Endothelial cell (in vitro differentiated cells): Measurements from ENCODE around the gene CORO6. TPM values are rescaled to one million over a fixed set of nuclear protein-coding genes. Genes with fewer than 3 reads are reported as not detected.

Experiments used
- DNase-seq: peaks from one replicate; pipeline ENCODE4 v3.0.0; 2021; ENCODE audit warnings: low spot score
- H3K27ac Mint-ChIP-seq: one replicate; pipeline ENCODE4 v1.8.0; 2021; ENCODE audit warnings: mixed read lengths, inconsistent platforms; ENCODE audit not compliant: unreplicated experiment
- H3K27me3 Mint-ChIP-seq: one replicate; pipeline ENCODE4 v1.8.0; 2021; ENCODE audit warnings: mild to moderate bottlenecking, moderate library complexity, mixed read lengths, inconsistent platforms; ENCODE audit not compliant: unreplicated experiment
- H3K36me3 Mint-ChIP-seq: one replicate; pipeline ENCODE4 v1.8.0; 2021; ENCODE audit warnings: mild to moderate bottlenecking, low read depth, mixed read lengths, inconsistent platforms; ENCODE audit not compliant: unreplicated experiment
- H3K4me1 Mint-ChIP-seq: one replicate; pipeline ENCODE4 v1.8.0; 2021; ENCODE audit warnings: mild to moderate bottlenecking, mixed read lengths, inconsistent platforms; ENCODE audit not compliant: unreplicated experiment
- H3K4me3 Mint-ChIP-seq: one replicate; pipeline ENCODE4 v1.8.0; 2021; ENCODE audit warnings: mild to moderate bottlenecking, mixed read lengths, inconsistent platforms; ENCODE audit not compliant: unreplicated experiment
- H3K9me3 Mint-ChIP-seq: one replicate; pipeline ENCODE4 v1.8.0; 2021; ENCODE audit warnings: mixed read lengths, inconsistent platforms; ENCODE audit not compliant: unreplicated experiment
- CTCF ChIP-seq: fragments of 200-600 bp; sonication (generic); IDR thresholded peaks from one replicate; pipeline ENCODE4 v1.5.0; 2021; ENCODE audit warnings: antibody characterized with exemption; ENCODE audit not compliant: unreplicated experiment
- total RNA-seq: library from RNA; stranded (reverse); fragmentation: NEBNext Ultra II Directional; extraction: Animal tissue kit (Norgen Biotek cat#: 25700); gene quantifications from one replicate; pipeline ENCODE4 v1.2.1, GENCODE V29; 2021; ENCODE audit not compliant: unreplicated experiment

CORO6 gene
- total RNA-seq, 1 donor from 2014 or later, result 13.0 TPM

GRCh38 chr17:29640981-29641642, 18.4 kb upstream of the CORO6 start:
- Mint-ChIP-seq H3K4me1 (peaks cover 58% of the 10 kb centered on the region), H3K27ac (peak overlapping the region; percentile 91), H3K4me3 (no peak overlapping the region), H3K9me3 (no peaks in the 10 kb centered on the region), H3K27me3 (peaks cover 7% of the 10 kb centered on the region), H3K36me3 (peaks cover 13% of the 10 kb centered on the region)
- TF ChIP-seq CTCF, result no peak
- DNase-seq, result no peak

- no peaks in the 10 kb centered on the region for H3K9me3 Mint-ChIP-seq
- no peak for TF ChIP-seq CTCF
- H3K27me3 Mint-ChIP-seq, result peaks cover 7% of the 10 kb centered on the region
- DNase-seq, result no peak
- H3K36me3 Mint-ChIP-seq, result peaks cover 20% of the 10 kb centered on the region
- peak overlapping the region; percentile 91 for H3K27ac Mint-ChIP-seq
- H3K4me1 Mint-ChIP-seq, result peaks cover 59% of the 10 kb centered on the region
- peak overlapping the region; percentile 3 for H3K4me3 Mint-ChIP-seq
These were observed 17.7 kb upstream of the CORO6 start for GRCh38 chr17:29640413-29640812.

- TF ChIP-seq CTCF, result no peak
- Mint-ChIP-seq H3K36me3 (peaks cover 57% of the 10 kb centered on the region), H3K9me3 (no peaks in the 10 kb centered on the region), H3K27ac (peak overlapping the region; percentile 38), H3K27me3 (peaks cover 3% of the 10 kb centered on the region), H3K4me3 (no peak overlapping the region), H3K4me1 (peaks cover 25% of the 10 kb centered on the region)
- no peak for DNase-seq
These were observed 11.2 kb upstream of the CORO6 start for GRCh38 chr17:29633886-29634285.

- H3K27ac Mint-ChIP-seq, result peak overlapping the region; percentile 22
- H3K4me3 Mint-ChIP-seq, result no peak overlapping the region
- peaks cover 3% of the 10 kb centered on the region for H3K27me3 Mint-ChIP-seq
- DNase-seq, result no peak
- peaks cover 55% of the 10 kb centered on the region for H3K36me3 Mint-ChIP-seq
- H3K9me3 Mint-ChIP-seq, result no peaks in the 10 kb centered on the region
- TF ChIP-seq CTCF, result no peak
- peaks cover 8% of the 10 kb centered on the region for H3K4me1 Mint-ChIP-seq
These were observed 8.0 kb upstream of the CORO6 start for GRCh38 chr17:29630630-29631193.

- Mint-ChIP-seq H3K4me1 (peaks cover 6% of the 10 kb centered on the region), H3K36me3 (peaks cover 51% of the 10 kb centered on the region), H3K27me3 (peaks cover 3% of the 10 kb centered on the region), H3K9me3 (no peaks in the 10 kb centered on the region), H3K4me3 (no peak overlapping the region), H3K27ac (no peak overlapping the region)
- TF ChIP-seq CTCF, result no peak
- no peak for DNase-seq
These were observed 7.1 kb upstream of the CORO6 start for GRCh38 chr17:29629839-29630238.
